GM10266 (cell line): Measurements from ENCODE around the gene CYP8B1.

Source experiments
- DNase-seq: peaks from one replicate; pipeline ENCODE4 v3.0.0; 2012; ENCODE audit errors: extremely low spot score
- CTCF ChIP-seq: IDR thresholded peaks from 2 replicates; pipeline ENCODE4 v1.5.1; 2012; ENCODE audit warnings: mild to moderate bottlenecking, low read depth; ENCODE audit not compliant: control insufficient read depth, insufficient read depth; ENCODE audit errors: missing control alignments

CYP8B1 gene

GRCh38 chr3:42852441-42852840 lies 23.2 kb downstream of the CYP8B1 start:
- no peak for DNase-seq
- TF ChIP-seq CTCF: no peak

- no peak for DNase-seq
- no peak for TF ChIP-seq CTCF
Measured at GRCh38 chr3:42851228-42851834, 24.3 kb downstream of the CYP8B1 start.

- DNase-seq: no peak
- TF ChIP-seq CTCF: no peak
Measured at GRCh38 chr3:42850263-42850662, 25.4 kb downstream of the CYP8B1 start.

GRCh38 chr3:42849017-42849416 lies 26.7 kb downstream of the CYP8B1 start:
- no peak for DNase-seq
- TF ChIP-seq CTCF: no peak

- no peak for TF ChIP-seq CTCF
- no peak for DNase-seq
Measured at GRCh38 chr3:42847731-42848130, 27.9 kb downstream of the CYP8B1 start.

- TF ChIP-seq CTCF: no peak
- peak; percentile 44 for DNase-seq
Measured at GRCh38 chr3:42846685-42847522, 28.8 kb downstream of the CYP8B1 start.

GRCh38 chr3:42844815-42845214 lies 30.9 kb downstream of the CYP8B1 start:
- no peak for DNase-seq
- TF ChIP-seq CTCF: no peak
